GM21381 (cell line): ENCODE measurements around the gene LPAR1.
A peak's percentile ranks its signal among the peaks of the same experiment; 100 is the strongest.
"Not testable (repeated sequence)": the region's sequence is repeated elsewhere in the genome, so short reads cannot be mapped to it uniquely, and the experiment has no call there.

Source experiments
- ATAC-seq: cut with Tn5 transposase; IDR thresholded peaks from one replicate; pipeline ENCODE4 v1.9.1; 2021; ENCODE audit warnings: mild to moderate bottlenecking, moderate library complexity; ENCODE audit not compliant: unreplicated experiment

LPAR1 gene, protein sequence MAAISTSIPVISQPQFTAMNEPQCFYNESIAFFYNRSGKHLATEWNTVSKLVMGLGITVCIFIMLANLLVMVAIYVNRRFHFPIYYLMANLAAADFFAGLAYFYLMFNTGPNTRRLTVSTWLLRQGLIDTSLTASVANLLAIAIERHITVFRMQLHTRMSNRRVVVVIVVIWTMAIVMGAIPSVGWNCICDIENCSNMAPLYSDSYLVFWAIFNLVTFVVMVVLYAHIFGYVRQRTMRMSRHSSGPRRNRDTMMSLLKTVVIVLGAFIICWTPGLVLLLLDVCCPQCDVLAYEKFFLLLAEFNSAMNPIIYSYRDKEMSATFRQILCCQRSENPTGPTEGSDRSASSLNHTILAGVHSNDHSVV

DNA sequence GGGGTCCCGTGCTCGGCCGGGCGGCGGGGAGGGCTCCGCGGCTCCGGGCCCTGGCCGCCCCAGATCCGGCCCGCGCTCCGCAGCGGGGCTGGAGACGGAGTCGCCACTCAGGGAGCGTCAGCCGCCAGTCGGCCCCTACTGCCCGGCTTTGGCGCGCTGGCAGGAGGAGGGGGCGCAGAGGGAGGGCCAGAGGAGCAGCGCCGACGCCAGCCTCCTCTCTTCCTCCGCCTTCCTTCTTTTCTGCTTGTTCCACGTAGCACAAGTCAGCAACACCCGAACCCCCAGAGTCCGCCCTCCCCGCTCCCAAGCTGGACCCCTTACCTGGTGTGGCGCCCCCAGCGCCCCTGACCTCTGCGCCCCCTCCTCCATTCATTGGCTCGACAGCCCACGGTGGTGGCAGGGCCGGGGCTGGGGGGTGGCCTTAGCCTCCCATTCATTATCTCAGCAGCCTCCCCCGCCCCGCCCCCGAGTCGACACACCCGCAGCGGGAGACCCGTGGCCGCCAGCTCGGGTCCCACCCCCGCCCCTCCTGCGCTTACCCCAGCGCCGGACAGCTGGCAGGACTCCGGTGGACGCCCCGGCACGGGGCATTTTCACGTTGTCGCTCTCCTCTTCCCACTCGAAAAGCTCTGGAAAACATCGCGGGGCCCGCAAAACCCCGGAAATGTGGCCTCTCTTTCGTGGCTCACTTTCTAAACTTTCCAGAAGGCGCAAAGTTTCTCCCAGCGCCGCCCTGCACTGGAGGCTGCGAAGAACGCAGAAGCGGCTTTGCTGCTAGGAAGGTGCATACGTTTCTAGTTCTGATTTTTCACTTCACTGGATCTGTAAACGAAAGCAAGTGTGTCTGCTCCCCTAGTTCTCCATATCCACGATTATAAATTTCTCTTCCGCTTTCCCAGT is at the start of gene LPAR1:
Gene LPAR1, minus strand, starts transcription at position 140 of the 900 bp plus-strand sequence. CDS start 66,353 bp downstream, outside the sequence.
- ATAC-seq: peak; percentile 26

DNA sequence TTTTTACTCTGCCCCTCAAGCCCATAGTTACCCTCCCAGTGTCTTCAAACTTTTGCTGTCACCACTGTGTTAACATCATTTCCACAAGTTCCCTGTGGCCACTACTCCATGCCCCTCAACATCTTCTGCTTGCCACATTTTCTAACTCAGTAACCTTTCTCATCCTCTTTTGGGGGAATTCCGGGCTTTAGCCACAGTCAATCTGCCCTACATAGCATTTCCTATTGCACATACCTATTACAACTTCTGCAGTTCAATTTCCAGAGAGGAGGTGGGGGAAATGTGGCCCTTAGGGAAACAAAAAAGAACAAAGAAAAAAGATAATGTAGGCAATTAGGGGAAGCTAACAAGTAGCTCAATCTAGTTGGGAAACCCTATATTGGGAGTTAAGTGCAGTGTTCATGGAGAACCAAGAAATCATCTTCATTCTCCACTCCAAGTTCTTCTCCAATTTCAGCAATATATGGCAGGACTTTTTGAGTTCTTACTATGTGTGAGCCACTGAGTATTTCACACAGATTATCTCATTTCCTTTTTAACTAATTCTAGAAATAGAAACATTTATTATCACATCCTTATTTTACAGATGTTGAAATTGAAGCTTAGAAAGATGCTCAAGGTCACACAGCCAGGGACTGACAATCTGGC is 40.2 kb upstream of the LPAR1 start:
- ATAC-seq: peak; percentile 60

- no peak for ATAC-seq
Measured at GRCh38 chr9:111076519-111076918, 38.2 kb upstream of the LPAR1 start.

GRCh38 chr9:111076042-111076441 is 37.8 kb upstream of the LPAR1 start:
- ATAC-seq: no peak

DNA sequence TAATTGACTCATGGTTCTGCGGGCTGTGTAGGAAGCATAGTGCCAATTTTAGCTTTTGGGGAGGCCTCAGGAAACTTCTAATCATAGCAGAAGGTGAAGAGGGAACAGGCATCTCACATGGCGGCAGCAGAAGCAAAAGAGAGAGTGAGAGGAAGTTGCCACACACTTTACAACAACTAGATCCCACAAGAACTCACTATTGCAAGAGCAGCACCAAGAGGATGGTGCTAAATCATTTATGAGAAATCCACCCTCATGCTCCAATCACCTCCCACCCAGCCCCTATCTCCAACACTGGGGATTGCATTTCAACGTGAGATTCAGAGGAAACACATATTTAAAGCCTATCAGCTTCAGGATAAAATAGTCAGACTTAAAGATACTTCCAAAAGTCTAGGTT is 36.1 kb upstream of the LPAR1 start:
- ATAC-seq: no peak

DNA sequence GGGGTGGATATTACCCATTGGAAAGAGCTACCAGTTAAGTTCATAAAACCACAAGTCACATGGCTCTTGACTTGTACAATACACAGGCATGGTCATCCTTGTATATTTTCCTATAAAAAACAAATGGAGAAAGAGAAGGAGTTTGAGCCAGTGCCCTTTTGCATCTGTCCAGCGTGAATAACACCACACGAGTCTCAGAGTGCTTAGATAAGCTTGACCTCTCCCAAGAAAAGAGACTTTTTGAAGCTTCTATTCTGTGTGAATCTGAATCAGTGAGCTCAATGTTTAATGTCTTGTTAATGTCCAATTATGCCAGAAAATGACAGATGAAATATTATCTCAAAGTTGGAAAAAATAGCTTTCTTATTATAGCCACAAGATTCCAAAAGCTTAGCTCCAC is 30.9 kb upstream of the LPAR1 start:
- no peak for ATAC-seq

DNA sequence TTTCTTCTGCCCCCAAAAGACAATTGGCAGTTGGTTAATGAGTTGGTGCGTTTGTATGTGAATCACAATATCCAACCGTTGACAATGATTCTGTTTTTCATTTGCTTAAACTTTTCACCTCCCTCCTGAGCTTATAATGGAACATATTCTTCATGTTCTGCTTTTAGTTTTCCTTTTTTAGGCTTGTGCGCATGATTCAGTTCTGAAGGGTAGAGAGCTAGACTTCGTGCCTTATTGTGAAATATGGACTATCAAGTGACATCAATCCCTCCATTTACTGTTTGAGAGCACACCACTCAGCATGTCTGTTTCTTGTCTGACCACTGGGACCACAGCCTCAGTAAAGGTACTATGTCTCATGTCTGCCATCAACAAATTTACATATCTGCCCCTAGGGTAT is 30.5 kb upstream of the LPAR1 start:
- ATAC-seq: no peak

DNA sequence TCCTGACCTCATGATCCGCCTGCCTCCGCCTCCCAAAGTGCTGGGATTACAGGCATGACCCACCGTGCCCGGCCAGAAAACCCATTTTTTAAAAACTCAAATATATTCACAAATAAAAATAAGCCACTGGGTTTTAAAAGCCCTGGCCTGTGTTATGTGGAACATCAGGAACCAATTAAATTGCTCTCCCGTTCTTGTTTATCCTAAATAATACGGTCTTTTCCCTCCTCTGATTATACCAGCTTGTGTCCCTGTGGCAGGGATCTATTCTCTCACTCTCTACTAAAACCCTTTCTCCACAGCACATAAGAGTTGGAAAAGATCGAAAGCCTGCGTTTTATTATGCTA is 30.1 kb upstream of the LPAR1 start:
- ATAC-seq: no peak

DNA sequence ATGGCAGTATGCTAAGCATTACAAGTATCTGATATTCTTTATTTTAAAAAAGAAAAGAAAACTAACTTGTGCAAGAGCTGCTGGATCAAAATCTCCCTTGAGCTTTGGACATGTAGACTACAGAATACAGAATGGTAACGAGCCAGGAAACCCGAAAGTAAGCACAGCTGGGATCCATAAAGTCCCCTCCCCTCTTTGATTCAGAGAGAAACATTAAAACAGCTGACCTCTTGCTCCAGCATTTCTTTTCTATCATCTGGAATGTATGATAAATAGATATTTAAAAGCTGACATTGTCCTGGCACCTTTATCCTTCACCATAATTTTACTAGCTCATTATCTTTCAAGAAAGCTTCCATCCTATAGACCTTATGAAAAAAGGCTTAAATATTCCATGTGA is 28.2 kb upstream of the LPAR1 start:
- ATAC-seq: no peak

DNA sequence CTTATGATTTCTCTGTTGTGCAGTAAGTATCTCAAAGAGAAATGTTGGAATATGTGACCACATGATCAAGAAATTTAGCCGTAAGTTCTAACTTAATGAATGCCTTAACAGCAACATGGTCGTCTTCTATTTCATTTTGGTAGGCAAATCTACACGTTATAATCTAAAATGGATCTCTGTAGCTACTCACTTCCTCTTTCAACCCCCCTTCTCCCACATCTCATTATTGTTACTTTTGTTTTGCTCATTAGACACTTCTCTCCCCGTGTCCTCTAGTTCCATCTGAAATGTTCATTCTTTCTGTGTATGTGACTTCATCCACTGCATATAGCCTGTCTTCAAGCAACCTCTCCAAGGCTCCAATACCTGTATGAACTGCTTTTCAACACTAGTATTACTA is 27.1 kb upstream of the LPAR1 start:
- no peak for ATAC-seq

GRCh38 chr9:111064160-111064837 is 26.0 kb upstream of the LPAR1 start:
- no peak for ATAC-seq

- no peak for ATAC-seq
Measured at GRCh38 chr9:111063332-111063731, 25.1 kb upstream of the LPAR1 start.

DNA sequence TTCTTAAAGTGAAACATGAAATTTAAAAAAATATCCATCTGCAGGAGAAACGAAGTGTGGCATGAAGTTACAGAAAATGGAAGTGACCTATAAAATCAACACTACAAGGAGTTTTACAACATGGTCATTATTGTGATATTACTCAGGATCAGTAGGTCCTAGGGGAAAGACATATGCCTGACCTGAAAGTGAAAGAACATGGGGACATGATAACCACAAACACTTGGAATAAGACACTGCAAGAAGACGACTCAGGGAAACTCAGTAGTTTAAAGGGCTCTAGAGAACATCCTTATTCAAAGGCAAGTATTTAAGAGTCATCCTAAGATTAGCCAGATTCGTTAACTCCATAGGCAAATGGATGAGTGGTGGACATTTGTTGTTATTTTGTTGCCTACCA is 19.9 kb upstream of the LPAR1 start:
- no peak for ATAC-seq

GRCh38 chr9:111056538-111056937 is 18.3 kb upstream of the LPAR1 start:
- ATAC-seq: no peak

DNA sequence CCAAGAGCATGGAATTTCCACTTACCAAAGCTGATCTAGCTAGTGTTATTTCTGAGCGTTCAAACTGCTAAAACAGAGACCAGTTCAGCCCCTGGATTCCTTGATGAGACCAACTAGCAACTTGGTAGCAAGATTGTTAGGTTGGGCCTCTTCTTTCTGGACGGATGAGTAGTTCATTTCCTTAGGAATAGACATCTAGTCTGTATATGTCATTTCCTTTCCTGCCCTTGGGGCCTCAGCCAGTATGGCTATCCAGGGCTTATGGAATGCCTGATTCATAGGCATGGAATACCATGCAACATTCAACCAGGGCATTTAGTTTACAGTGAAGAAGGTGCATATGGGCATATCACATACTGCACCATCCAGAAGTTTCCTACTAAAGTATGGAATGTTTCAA is 14.5 kb upstream of the LPAR1 start:
- ATAC-seq: no peak

GRCh38 chr9:111051400-111051799 is 13.1 kb upstream of the LPAR1 start:
- no peak for ATAC-seq

- ATAC-seq: no peak
Measured at GRCh38 chr9:111050819-111051218, 12.5 kb upstream of the LPAR1 start.

GRCh38 chr9:111047287-111047686 is 9.0 kb upstream of the LPAR1 start:
- not testable (repeated sequence) for ATAC-seq

DNA sequence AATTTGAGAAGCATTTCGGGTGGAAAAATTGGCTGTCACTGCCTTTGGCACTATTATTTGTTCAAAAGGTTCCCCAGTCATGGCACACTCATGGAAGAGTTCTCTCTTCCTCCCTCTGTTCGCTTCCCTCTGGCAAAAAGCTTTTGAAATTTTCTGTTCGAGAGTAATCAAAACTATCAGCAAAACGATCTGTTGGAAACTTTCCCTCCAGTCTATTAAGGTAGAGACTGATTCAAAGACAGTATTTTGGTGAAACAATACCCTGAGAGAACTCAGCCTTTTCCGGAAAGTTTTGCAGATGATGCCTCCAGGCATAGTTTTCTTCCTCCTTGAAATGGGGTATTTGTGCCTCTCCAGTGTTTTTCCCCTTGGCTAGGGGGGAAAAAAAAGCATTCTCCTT is 3.6 kb upstream of the LPAR1 start:
- ATAC-seq: no peak

- ATAC-seq: no peak
Measured at GRCh38 chr9:111040494-111040893, 2.2 kb upstream of the LPAR1 start.
